Measurements from ENCODE around the gene DENND1C.

DNA sequence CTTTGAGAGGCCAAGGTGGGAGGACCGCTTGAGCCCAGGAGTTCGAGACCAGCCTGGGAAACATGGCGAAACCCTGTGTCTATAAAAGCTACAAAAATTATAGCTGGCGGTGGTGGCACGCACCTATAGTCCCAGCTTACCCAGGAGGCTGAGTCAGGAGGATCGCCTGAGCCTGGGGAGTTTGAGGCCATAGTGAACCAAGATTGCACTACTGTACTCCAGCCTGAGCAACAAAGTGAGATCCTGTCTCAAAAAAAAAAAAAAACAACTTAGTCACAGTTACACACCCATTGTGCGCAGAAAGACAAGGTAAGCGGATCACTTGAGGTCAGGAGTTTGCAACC, 728 bp upstream of the DENND1C start:
- TF ChIP-seq, protein P1, sequence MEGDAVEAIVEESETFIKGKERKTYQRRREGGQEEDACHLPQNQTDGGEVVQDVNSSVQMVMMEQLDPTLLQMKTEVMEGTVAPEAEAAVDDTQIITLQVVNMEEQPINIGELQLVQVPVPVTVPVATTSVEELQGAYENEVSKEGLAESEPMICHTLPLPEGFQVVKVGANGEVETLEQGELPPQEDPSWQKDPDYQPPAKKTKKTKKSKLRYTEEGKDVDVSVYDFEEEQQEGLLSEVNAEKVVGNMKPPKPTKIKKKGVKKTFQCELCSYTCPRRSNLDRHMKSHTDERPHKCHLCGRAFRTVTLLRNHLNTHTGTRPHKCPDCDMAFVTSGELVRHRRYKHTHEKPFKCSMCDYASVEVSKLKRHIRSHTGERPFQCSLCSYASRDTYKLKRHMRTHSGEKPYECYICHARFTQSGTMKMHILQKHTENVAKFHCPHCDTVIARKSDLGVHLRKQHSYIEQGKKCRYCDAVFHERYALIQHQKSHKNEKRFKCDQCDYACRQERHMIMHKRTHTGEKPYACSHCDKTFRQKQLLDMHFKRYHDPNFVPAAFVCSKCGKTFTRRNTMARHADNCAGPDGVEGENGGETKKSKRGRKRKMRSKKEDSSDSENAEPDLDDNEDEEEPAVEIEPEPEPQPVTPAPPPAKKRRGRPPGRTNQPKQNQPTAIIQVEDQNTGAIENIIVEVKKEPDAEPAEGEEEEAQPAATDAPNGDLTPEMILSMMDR (IDR thresholded peaks at IDR 0.05) = no peak
- TF ChIP-seq POLR2A (IDR thresholded peaks at IDR 0.05) (no peak), EP300 (IDR thresholded peaks at IDR 0.05) (no peak)

Measured in ovary (tissue), 3 donors.